Endothelial cell of umbilical vein (primary cell): ENCODE data around the gene SAT2. TPM values are rescaled to one million over a fixed set of nuclear protein-coding genes. Genes with fewer than 3 reads are reported as not detected.
A peak's percentile ranks its signal among the peaks of the same experiment; 100 is the strongest.

Experiments used
- BruUV-seq: library from RNA; stranded (reverse); fragments of 400-500 nt; replicated peaks from 2 replicates; lab custom pipeline; 2021; lab: Mats Ljungman, UMichigan
- CTCF ChIA-PET: fragments of 300-600, 350-600 bp; sonication (Branson Sonifier 250); formaldehyde crosslinking; loops from one replicate; lab custom pipeline; 2021; ENCODE audit warnings: antibody characterized with exemption, inconsistent platforms; lab: Charles Lee
- POLR2A ChIA-PET: fragments of 300-600, 350-600 bp; sonication (Branson Sonifier 250); formaldehyde crosslinking; loops from one replicate; lab custom pipeline; 2021; ENCODE audit warnings: antibody characterized with exemption, inconsistent platforms; lab: Charles Lee
- DNase-seq: peaks from one replicate; pipeline ENCODE4 v3.0.0-alpha.2; 2011; ENCODE audit warnings: low read depth, low spot score
- FAIRE-seq: peaks from 2 replicates; lab custom pipeline; 2011; peaks lifted over from hg19 to GRCh38; lab: Jason Lieb, UNC
- H2AFZ ChIP-seq: 2 replicates; pipeline ENCODE4 v1.6.0; 2012; ENCODE audit warnings: low read depth, low read length, control low read depth, inconsistent platforms
- H3K27ac ChIP-seq: 2 replicates; pipeline ENCODE4 v1.5.1; 2011; ENCODE audit warnings: low read depth, mild to moderate bottlenecking, control low read depth, low read length, moderate library complexity; ENCODE audit not compliant: insufficient read depth
- H3K27me3 ChIP-seq, 2 experiments: 2 replicates each; pipeline versions ENCODE4 v1.6.0 to v1.6.1; 2011; ENCODE audit warnings: low read length in 2 of 2, mixed read lengths in 1 of 2; ENCODE audit not compliant: control insufficient read depth in 2 of 2, insufficient read depth in 2 of 2
- H3K36me3 ChIP-seq, 2 experiments: 2 replicates in 1 of 2; 3 replicates in 1 of 2; pipeline ENCODE4 v1.5.1; 2011; ENCODE audit warnings: low read length in 2 of 2, mild to moderate bottlenecking in 1 of 2, moderate library complexity in 1 of 2; ENCODE audit not compliant: control insufficient read depth in 2 of 2, insufficient read depth in 2 of 2; ENCODE audit errors: extremely low read depth in 1 of 2
- H3K4me1 ChIP-seq: 3 replicates; pipeline ENCODE4 v1.5.1; 2011; ENCODE audit warnings: mild to moderate bottlenecking, low read length; ENCODE audit not compliant: control insufficient read depth, insufficient read depth; ENCODE audit errors: extremely low read depth
- H3K4me2 ChIP-seq: 2 replicates; pipeline ENCODE4 v1.6.1; 2011; ENCODE audit warnings: low read length, control low read depth, mixed read lengths; ENCODE audit not compliant: insufficient read depth
- H3K4me3 ChIP-seq, 3 experiments: fragments of 200-600 bp in 1 of 3; sonication (generic), shearing (Covaris generic) in 1 of 3; replicated peaks in 1 of 3; 2 replicates each; pipeline ENCODE4 v1.5.1; 2011 to 2016; ENCODE audit warnings: control low read depth in 3 of 3, low read length in 3 of 3, mild to moderate bottlenecking in 2 of 3, inconsistent platforms in 1 of 3, low read depth in 1 of 3, moderate library complexity in 1 of 3; ENCODE audit not compliant: insufficient read depth in 1 of 3
- H3K79me2 ChIP-seq: 2 replicates; pipeline ENCODE4 v1.6.0; 2012; ENCODE audit warnings: low read length, inconsistent platforms; ENCODE audit not compliant: control insufficient read depth, insufficient read depth
- H3K9ac ChIP-seq: replicated peaks from 2 replicates; pipeline ENCODE3; 2011; ENCODE audit warnings: low read length, control low read depth; ENCODE audit not compliant: insufficient read depth; ENCODE audit errors: extremely low read depth
- H3K9me1 ChIP-seq: replicated peaks from 3 replicates; pipeline ENCODE4 v1.6.0; 2011; ENCODE audit warnings: mild to moderate bottlenecking, low read length; ENCODE audit not compliant: control insufficient read depth, insufficient read depth; ENCODE audit errors: extremely low read depth
- H3K9me3 ChIP-seq: replicated peaks from 2 replicates; pipeline ENCODE4 v1.5.1; 2012; ENCODE audit warnings: low read length, inconsistent platforms; ENCODE audit not compliant: control insufficient read depth, insufficient read depth
- H4K20me1 ChIP-seq: replicated peaks from 2 replicates; pipeline ENCODE3; 2011; ENCODE audit warnings: mild to moderate bottlenecking, low read length; ENCODE audit not compliant: control insufficient read depth, insufficient read depth; ENCODE audit errors: extremely low read depth
- EZH2 ChIP-seq: IDR thresholded peaks from 2 replicates; pipeline ENCODE4 v1.6.1; 2012; ENCODE audit warnings: borderline replicate concordance, low read depth, mild to moderate bottlenecking, moderate library complexity, low read length, inconsistent platforms; ENCODE audit not compliant: severe bottlenecking
- FOS ChIP-seq: IDR thresholded peaks from 2 replicates; pipeline ENCODE4 v1.6.1; 2011; ENCODE audit warnings: mild to moderate bottlenecking, low read length, moderate library complexity, borderline replicate concordance; ENCODE audit not compliant: insufficient read depth
- GATA2 ChIP-seq: IDR thresholded peaks from 2 replicates; pipeline ENCODE4 v1.7.0; 2011; ENCODE audit warnings: low read depth, mild to moderate bottlenecking, moderate library complexity, mixed read lengths, low read length; ENCODE audit not compliant: insufficient read length, insufficient read depth
- JUN ChIP-seq: IDR thresholded peaks from 2 replicates; pipeline ENCODE4 v1.6.1; 2011; ENCODE audit warnings: borderline replicate concordance, low read depth; ENCODE audit not compliant: insufficient read length, insufficient read depth
- MYC ChIP-seq: IDR thresholded peaks from one replicate; pipeline ENCODE4 v1.6.1; 2011; ENCODE audit warnings: mild to moderate bottlenecking, low read depth, low read length
- POLR2A ChIP-seq: IDR thresholded peaks from 2 replicates; pipeline ENCODE4 v1.6.1; 2012; ENCODE audit warnings: low read depth, mild to moderate bottlenecking, control low read depth, low read length
- POLR2AphosphoS5 ChIP-seq: IDR thresholded peaks from 2 replicates; pipeline ENCODE4 v1.6.1; 2012; ENCODE audit warnings: low read depth, mild to moderate bottlenecking, control low read depth, low read length, moderate library complexity; ENCODE audit not compliant: insufficient read depth
- dilution Hi-C: fragments of 300-500 bp; cut with MboI; formaldehyde crosslinking; loops from one replicate; pipeline ENCODE4 v1.15.0; 2019; ENCODE audit warnings: low sequenced_read_pairs; ENCODE audit not compliant: extremely low pct_ligation_motif_present
- intact Hi-C: fragments of 100-400 bp; cut with micrococcal nuclease; formaldehyde crosslinking; loops from one replicate; pipeline ENCODE4 v1.10.0; 2022
- polyA plus RNA-seq, 4 experiments: library from polyadenylated mRNA; depleted of rRNA in 3 of 4; stranded (reverse) in 3 of 4; unstranded in 1 of 4; fragments of >200 nt; gene quantifications; 2 replicates each; pipeline versions ENCODE4 v1.2.1 to v1.2.3, GENCODE V29; 2011 to 2012; ENCODE audit warnings: missing spikeins in 1 of 4
- total RNA-seq: library from RNA; stranded (reverse); gene quantifications from 2 replicates; pipeline ENCODE4 v1.2.3, GENCODE V29; 2021
- TF ChIP-seq, protein P1 (sequence below), 2 donors: IDR thresholded peaks; 1 replicate in 1 of 2; 2 replicates in 1 of 2; pipeline ENCODE4 v1.5.1; 2011; ENCODE audit warnings: low read length in 2 of 2, mild to moderate bottlenecking in 2 of 2, moderate library complexity in 2 of 2, control low read depth in 1 of 2, inconsistent platforms in 1 of 2, low read depth in 1 of 2; ENCODE audit not compliant: insufficient read depth in 1 of 2; ENCODE audit errors: extremely low read depth in 1 of 2
- TF ChIP-seq, protein P2 (sequence below): IDR thresholded peaks from 2 replicates; pipeline ENCODE4 v1.6.1; 2011; ENCODE audit not compliant: insufficient read depth, insufficient read length

The SAT2 gene
- total and polyA plus RNA-seq, 2 donors (not counting 3 experiments of a cell fraction or from before 2014, with no cell fraction given): 38.0 to 51.8 TPM

DNA sequence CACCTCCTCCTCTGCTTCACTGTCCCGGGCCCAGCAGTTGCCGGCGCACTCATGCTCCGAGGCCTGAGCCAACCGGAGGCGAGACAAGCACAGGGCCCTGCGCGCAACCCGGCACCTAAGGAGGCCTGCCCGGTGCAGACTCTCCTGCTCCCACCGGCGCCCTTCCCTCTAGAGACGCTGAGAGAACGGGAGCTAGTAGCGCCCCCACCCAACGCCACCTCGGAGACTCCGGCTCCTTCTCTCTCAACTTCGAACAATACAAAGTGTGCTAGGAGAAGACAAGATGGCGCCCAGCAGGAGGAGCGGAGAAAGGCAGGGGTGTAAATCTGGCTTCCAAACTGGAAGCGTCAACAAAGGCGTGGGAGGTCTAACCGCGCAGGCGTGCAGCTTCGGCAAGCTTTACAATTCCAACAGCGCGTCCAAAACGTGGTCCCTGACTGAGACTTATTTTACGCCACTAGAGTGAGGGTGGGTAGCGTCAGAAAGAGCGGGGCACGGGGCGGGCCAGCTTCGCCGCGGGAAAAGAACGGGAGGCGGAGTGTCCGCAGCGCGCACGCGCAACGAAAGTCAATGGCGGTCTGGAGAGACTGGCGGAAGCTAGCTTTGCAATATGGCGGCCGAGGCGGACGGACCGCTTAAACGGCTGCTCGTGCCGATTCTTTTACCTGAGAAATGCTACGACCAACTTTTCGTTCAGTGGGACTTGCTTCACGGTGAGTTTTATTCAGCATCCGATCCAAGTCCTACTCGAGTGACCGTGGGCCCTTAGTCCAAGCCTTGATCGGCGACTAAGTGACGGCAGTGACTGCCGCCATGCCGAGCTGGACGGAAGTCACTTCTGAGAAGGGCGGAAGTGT, 44.1 kb downstream of the SAT2 start, which contains the start of gene MPDU1:
MPDU1 (plus strand) TSS at position 600 of the 857 bp plus-strand sequence; CDS start at position 611, 11 bp downstream.
- intact Hi-C loops: loop anchor here (1.0 kb wide), 2 partner anchors 11 to 99 kb away; partner anchors contain the start of gene POLR2A

More for the DNA sequence above, 44.1 kb downstream of the SAT2 start, which contains the start of gene MPDU1:
- Histone ChIP-seq H3K27ac (peak within 1 kb of the TSS; percentile 88), H3K4me2 (peak within 1 kb of the TSS; percentile 87), H3K9me3 (no peaks in the 10 kb centered on the region), H3K36me3 (peaks cover 0 to 18% of the 10 kb centered on the region in 2 experiments), H3K4me3 (peak within 1 kb of the TSS; percentile 54 to 90 (median 66)), H3K4me1 (peaks cover 32% of the 10 kb centered on the region), H3K9me1 (no peaks in the 10 kb centered on the region), H3K79me2 (peaks cover 27% of the 10 kb centered on the region), H4K20me1 (no peaks in the 10 kb centered on the region), H3K27me3 (no peaks in the 10 kb centered on the region), H3K9ac (peak within 1 kb of the TSS; percentile 94), H2AFZ (peak within 1 kb of the TSS; percentile 76)
- dilution Hi-C loops: no loop called here
- DNase-seq (peak; percentile 98), FAIRE-seq (peak; percentile 97)
- CTCF ChIA-PET: interaction anchor here (0.9 to 1.6 kb wide), 5 partner anchors 10 to 147 kb away, joined by 4 to 10 read pairs (median 6); partner anchors contain the start of genes FXR2, TP53 and WRAP53
- TF ChIP-seq, protein P1, sequence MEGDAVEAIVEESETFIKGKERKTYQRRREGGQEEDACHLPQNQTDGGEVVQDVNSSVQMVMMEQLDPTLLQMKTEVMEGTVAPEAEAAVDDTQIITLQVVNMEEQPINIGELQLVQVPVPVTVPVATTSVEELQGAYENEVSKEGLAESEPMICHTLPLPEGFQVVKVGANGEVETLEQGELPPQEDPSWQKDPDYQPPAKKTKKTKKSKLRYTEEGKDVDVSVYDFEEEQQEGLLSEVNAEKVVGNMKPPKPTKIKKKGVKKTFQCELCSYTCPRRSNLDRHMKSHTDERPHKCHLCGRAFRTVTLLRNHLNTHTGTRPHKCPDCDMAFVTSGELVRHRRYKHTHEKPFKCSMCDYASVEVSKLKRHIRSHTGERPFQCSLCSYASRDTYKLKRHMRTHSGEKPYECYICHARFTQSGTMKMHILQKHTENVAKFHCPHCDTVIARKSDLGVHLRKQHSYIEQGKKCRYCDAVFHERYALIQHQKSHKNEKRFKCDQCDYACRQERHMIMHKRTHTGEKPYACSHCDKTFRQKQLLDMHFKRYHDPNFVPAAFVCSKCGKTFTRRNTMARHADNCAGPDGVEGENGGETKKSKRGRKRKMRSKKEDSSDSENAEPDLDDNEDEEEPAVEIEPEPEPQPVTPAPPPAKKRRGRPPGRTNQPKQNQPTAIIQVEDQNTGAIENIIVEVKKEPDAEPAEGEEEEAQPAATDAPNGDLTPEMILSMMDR (IDR thresholded peaks at IDR 0.05; ENCODE audit: extremely low read depth in 1 of 2, insufficient read depth in 1 of 2, low read depth in 1 of 2, low read length in 2 of 2): no peak
- TF ChIP-seq POLR2AphosphoS5 (peak; percentile 94), JUN (no peak), GATA2 (no peak), EZH2 (no peak), FOS (no peak), POLR2A (peak; percentile 94), MYC (no peak)
- TF ChIP-seq, protein P2, sequence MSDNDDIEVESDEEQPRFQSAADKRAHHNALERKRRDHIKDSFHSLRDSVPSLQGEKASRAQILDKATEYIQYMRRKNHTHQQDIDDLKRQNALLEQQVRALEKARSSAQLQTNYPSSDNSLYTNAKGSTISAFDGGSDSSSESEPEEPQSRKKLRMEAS: peak; percentile 92
- TSS peak; percentile 74 for BruUV-seq
- POLR2A ChIA-PET: interaction anchor here (0.9 to 1.4 kb wide), 4 partner anchors 10 to 179 kb away, joined by 3 to 6 read pairs (median 4); partner anchors contain the start of genes TMEM256, TP53 and WRAP53
